Inflammatory macrophage treated with lipopolysaccharide for 4 hours (primary cell): ENCODE measurements around the gene ARIH1.
"Not testable (repeated sequence)": the region's sequence is repeated elsewhere in the genome, so short reads cannot be mapped to it uniquely, and the experiment has no call there.

Experiments used
- DNase-seq: peaks from one replicate; pipeline ENCODE4 v3.0.0-alpha.2; 2020

Gene ARIH1

DNA sequence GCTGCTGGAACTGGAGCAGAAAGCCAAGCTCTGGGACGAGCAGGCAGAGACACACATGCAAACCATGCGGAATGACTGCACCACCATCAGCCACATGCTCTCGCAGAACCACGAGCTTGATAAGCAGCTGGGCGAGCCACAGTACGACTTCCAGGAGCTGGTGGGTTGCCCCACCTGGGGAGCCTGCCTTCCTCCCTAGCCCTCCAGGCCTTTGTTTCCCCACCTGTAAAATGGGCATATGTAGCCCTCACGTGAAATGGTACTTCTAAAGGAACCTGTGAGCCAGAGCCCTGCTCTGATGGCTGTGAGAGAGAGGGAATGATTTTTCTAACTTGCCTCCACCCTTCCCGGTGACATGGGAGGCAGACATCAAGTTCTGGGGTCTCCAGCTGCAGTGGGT, 135.7 kb downstream of the ARIH1 start:
- no peak for DNase-seq

DNA sequence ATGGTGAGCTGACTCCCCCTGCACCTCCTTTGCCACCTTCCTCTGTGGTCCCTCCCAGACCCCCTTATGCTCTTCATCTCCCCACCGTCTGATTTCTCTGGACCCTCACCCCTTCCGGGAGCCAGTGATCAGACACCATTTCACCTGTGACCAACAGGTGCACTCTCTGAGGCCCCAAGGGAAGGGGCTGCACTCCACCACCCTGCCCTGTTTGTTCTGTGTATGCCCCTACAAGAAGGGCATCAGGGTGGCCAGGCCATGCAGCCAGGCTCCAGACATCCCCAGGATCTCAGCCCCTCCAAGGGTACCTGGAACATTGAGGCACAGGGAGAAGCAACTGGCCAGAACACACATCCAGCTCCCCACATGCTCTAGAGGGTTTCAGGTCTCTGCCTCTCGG, 138.2 kb downstream of the ARIH1 start:
- not testable (repeated sequence) for DNase-seq

DNA sequence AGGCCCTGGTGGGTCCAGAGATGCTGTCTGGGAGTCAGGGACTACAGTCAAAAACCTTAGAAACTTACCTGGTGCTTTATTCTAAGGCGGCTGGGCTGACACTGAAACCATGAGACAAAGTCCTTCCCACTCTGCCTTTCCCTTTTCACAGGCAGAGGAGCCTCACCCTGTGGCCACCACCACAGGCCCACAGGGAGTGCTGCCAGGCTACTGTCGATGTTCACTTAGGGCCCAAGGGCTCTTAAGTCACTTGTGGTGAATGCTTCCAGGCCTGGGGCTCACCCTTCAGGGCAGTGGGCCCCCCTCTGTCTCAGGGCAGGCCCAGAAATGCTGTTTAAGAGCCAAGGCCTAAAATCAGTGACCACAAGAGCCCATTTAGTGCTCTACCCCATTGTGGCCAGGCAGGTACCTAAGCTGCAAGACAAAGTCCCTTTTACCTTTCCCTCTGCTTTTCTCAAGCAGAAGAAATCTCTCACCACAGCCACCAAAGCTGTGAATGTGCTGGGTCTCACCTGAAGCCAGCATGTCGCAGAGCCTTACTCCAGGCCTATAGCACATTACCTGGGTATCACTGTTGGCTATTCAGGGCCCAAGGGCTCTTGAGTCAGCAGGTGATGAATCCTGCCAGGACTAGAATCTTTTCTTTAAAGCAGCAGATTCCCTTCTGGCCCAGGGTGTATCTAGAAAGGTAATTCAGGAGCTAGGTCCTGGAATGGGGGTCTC, 140.8 kb downstream of the ARIH1 start:
- no peak for DNase-seq

DNA sequence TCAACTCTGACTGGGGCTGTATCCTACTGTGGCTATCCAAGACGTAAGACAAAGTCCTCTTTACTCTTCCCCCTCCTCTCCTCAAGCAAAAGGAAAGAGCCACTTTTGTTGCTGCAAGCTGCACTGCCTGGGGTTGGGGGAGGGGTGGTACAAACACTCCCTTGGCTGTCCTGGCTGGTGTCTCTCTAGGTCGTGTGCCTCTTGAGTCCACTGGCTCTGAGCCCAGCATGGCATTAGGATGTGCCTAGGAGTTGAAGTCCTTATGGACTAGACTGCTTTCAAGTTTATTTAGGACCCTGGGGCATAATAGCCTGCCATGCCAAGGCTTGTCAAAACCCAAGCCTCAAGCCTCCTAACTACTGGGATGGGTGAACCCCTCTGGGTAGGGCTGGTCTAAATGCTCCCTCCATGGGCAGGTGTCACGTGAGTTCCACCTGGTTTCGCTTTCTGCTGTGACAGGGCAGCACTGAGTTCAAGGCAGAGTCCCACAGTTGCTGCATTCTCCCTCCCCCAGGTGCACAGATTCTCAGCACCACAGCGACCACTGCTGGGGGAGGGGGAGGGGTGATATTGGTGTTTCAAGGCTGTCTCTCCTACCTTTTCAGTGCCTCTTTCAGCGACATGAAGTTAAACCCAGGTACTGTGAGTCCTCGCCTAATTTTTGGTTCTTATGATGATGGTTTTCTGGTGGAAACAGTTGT, 141.6 kb downstream of the ARIH1 start:
- DNase-seq = not testable (repeated sequence)

DNA sequence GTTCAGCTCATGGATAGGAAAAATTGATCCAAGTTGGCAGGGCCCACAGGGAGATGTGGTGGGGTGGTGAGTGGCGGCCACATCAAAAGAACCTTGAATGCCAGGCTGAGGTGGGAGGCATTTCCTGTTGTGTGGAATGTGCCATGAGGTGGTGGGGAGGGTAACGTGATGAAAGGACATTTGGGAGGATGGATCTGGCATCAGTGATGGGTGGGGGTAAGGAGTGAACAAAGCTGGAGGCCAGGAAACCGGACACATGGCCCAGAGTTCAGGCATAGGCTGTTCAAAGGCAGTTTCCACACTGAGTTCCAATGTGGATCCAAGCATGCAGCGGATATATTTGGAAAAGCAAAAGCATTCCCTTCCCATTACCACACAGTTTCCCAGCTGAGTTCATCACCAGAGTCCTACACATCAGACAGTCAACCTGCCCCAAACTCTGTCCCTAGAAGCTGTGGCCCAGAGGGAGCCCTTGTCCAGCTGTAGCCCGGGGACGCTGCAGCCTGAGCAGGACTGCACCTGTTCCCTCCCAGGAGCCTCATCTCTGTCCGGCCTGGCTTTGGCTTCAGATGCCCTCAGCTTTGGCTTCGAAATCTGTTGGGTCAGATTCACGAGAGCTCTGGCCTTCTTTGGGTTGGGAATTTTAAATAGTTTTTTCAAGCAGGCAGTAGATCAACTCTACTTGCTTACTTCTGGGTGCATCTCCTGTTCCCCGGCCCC, 142.5 kb downstream of the ARIH1 start:
- no peak for DNase-seq

DNA sequence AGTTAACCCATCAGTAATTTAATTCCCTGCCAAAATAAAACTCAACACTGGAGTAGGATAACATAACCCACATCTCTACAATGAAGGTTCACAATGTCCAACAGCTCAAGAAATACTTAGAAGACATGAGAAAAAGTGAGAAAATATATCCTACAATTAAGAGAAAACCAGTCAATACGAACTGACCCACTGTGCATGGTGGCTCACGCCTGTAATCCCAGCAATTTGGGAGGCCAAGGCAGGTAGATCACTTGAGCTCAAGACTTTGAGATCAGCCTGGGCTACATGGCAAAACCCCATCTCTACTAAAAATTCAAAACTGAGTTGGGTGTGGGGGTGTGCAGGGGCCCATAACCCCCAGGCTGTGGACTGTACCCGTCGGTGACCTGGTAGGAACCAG, 149.7 kb downstream of the ARIH1 start:
- DNase-seq = not testable (repeated sequence)

DNA sequence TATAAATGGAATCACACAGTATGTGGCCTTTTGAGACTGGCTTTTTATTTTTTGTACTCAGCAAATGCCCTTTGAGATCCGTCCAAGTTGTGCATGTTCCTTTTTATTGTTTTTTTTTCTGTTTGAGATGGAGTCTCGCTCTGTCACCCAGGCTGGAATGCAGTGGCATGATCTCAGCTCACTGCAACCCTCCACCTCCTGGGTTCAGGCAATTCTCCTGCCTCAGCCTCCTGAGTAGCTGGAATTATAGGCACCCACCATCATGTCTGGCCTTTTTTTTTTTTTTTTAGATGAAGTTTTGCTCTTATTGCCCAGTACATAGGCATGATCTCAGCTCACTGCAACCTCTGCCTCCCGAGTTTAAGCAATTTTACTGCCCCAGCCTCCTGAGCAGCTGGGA, 152.0 kb downstream of the ARIH1 start:
- not testable (repeated sequence) for DNase-seq

DNA sequence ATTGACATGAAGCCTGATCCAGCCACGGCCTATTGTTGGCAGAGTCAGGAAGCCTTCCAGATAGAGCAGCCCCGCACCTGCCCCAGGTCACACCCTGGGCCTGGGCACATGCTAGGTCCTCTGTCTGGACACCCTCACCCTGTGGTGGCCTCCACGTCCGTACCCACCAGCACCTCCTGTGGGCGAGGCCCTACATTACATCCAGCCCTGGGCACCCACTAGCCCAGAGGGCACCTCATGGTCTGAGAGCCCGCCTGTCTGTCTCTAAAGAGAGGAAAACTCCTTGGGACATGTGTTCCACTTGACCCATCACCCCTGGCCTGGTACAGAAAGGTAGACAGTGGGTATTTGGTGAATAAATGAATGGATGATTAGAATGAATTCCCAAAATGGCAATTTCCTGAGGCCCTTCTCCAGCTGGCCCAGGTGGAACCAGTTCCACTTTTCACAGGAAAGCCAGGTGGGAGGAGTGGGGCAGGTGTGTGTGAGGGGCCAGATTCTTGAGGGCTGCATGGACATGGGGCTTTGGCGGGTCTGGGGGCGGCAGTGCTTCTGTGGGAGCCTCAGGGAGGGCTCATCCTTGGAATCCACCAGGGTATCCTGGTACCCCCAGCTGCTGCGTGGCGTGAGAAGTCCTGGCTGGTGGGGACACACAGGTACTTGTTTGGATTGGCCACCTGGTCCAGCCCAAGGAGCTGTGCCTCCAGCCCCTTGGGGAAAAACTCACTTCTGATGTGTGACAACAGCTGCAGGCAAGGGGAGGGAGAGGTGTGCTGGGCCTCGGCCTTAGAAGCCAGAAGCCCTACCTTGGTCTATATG, 154.3 kb downstream of the ARIH1 start:
- not testable (repeated sequence) for DNase-seq

DNA sequence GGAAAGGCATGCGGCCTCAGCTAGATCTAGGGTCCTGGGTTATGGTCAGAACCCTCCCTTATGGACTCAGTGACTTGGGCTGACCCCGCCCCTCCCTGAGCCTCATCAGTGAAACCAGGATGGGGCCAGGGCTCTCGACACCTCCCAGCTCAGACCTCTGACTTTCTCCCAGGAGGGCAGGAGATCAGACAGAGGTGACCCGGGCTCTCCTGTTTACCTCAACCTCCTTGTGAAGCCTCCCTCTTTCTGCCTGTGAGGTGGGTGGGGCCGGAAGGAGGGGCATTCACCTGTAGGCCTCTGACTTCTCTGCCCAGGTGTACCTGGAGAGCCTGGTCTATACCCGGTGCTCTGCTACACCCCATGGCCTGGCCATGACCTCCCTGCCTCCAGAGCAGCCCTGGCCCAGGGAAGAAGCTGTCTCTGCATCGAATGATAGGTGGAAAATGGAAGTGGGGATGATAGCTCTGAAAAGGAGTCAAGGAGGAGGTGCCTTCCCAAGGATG, 155.0 kb downstream of the ARIH1 start:
- DNase-seq = not testable (repeated sequence)

DNA sequence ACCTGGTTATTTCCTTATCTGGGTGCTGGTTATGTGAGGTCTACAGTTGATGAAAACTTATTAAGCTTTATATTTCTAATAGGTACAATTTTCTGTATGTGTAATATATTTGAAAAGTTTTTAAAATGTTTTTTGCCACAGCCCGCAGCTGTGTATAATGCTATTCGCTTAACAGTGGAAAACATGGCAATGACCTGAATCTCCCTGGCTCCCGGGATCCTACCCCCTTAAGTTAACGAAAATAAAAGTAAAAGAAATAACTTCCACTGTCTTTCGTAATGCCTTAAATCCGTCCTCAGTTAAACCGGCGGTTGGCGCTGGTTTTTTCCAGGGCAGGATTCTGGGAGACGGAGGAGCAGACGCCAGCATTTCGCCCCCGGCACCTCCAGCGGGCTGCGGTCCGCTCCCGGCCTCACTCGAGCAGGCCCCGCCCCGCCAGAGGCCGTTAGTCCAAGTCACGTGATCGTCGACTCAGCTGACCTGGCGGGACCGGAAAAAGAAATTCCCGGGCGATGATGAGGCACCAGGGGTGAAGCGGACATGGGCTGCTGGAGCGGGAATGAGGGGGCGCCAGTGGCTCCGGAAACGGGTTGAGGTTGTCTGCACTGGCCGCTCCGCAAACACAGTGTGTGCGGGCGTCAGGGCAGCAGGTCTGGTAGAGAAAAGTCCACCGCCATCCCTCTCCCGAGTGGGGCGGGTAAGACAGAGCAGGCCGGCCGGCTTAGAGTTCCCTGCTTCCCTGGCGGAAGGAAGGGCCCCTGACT, 162.6 kb downstream of the ARIH1 start:
- not testable (repeated sequence) for DNase-seq

DNA sequence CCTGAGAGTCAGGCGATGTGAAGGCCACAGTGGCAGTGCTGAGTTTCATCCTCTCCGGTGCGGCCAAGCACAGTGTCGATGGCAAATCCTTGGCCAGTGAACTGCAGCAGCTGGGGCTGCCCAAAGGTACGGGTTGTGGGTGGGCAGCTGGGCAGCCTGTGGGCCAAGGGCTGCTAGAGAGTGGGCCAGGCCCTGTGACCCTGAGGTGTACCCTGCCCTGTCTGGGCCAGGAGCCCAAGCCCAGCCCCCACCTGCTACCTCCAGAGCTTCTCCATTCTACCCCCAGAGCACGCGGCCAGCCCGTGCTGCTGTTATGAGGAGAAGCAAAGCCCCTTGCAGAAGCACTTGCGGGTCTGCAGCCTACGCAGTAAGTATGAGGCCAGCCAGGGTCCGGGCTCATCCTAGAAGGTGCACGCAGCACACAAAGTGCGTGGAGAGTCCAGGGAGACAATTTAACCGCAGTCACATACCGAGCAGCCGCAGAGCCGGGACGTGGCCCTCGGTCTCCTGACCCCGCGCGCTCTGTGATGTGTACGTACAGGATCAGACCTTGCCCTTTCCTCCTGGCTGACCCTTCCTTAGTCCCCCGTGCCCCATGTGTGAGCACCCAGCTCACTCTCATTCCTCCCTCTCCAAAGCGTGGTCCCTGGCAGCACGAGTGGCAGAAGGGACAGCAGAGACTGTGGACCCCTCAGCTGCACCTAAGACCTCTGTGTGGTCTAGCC, 165.8 kb downstream of the ARIH1 start:
- DNase-seq = not testable (repeated sequence)

DNA sequence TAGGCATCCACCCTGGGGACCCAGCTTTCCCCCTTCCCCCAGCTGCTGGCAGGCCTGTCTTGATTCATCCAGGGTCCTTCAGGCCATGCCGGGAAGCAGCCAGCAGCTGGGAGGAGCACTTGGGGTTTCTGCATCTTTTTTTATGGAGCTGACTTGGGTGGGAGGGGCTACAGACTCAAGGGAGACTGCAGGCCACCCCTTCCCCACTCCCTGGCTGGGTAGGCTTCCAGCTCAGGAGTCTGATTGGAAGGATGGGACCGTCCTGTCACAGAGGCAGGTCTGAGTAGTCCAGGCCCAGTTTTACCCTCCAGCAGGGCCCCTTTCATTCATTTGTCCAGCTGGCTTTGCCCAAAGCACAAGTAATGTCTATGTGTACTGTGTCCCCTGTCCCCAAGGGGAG, 168.1 kb downstream of the ARIH1 start:
- not testable (repeated sequence) for DNase-seq

DNA sequence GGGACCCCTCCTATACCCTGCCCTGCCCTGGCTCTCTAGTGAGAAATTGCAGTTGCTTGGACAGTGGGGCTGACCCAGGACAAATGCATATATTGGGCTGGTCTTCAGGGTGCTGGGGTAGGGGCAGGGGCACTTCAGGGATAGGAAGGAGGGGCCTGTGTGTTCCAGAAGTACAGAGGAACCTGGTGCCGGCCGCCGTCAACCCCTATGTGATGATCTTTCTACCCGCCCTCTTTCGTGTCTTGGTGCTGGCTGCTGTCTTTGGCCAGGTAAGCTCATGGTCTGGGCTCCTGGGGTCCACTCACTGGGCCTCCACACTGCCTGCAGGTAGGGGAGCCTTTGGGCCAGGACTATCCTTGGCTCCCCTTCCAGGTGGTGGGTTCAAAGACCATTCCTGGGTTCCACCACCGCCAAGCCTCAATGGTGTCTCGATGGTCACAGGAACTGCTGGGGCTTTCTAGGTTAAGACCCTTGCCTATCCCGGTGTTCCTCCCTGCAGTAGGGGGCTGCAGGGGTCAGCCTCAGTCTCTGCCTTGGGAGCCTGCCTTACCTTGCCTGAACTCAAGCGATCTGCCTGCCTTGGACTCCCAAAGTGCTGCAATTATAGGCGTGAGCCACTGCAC, 174.6 kb downstream of the ARIH1 start:
- not testable (repeated sequence) for DNase-seq
